Upper lobe of right lung (tissue), 1 donor: ENCODE results near the gene NXT1. TPM values are rescaled to one million over a fixed set of nuclear protein-coding genes. Genes with fewer than 3 reads are reported as not detected.

Experiments used
- ATAC-seq: fragments of 200-7000 bp; cut with Tn5 transposase; one replicate; pipeline ENCODE4 v1.9.1; 2020; ENCODE audit warnings: mild to moderate bottlenecking, moderate library complexity
- DNase-seq: peaks from one replicate; pipeline ENCODE4 v3.0.0-alpha.2; 2020
- H3K27ac ChIP-seq: fragments of 200-600 bp; one replicate; pipeline ENCODE4 v1.8.0; 2022
- H3K27me3 ChIP-seq: fragments of 200-600 bp; one replicate; pipeline ENCODE4 v1.8.0; 2022; ENCODE audit warnings: mild to moderate bottlenecking
- H3K36me3 ChIP-seq: fragments of 200-600 bp; one replicate; pipeline ENCODE4 v1.8.0; 2022
- H3K4me1 ChIP-seq: fragments of 200-600 bp; one replicate; pipeline ENCODE4 v1.8.0; 2022
- H3K4me3 ChIP-seq: fragments of 200-600 bp; one replicate; pipeline ENCODE4 v1.8.0; 2022; ENCODE audit warnings: mild to moderate bottlenecking
- H3K9me3 ChIP-seq: fragments of 200-600 bp; one replicate; pipeline ENCODE4 v1.8.0; 2022
- CTCF ChIP-seq: fragments of 200-600 bp; IDR thresholded peaks from one replicate; pipeline ENCODE4 v1.8.0; 2022; ENCODE audit warnings: antibody characterized with exemption
- intact Hi-C: fragments of 100-400 bp; cut with DNase I; formaldehyde crosslinking; loops from one replicate; pipeline ENCODE4 v1.11.0; 2022
- long read RNA-seq: library from polyadenylated mRNA; unstranded; transcript quantifications from one replicate; pipeline ENCODE4 v2.0.0, GENCODE V29; 2021
- total RNA-seq: library from RNA; stranded (reverse); fragmentation: NEBNext Ultra II Directional; extraction: Animal tissue kit (Norgen Biotek cat#: 25700); gene quantifications from one replicate; pipeline ENCODE4 v1.2.1, GENCODE V29; 2021
- donor health status: DM: no; HTN: yes; CAD: no; lungs with severe emphysema.

NXT1 gene
- 16.2 TPM for total RNA-seq
- long read RNA-seq, transcript NXT1-201 (2 exons, 1,123 nt) = major isoform, 30 of 31 reads
- long read RNA-seq, partial matches to known transcripts = 0 of 31 reads
- long read RNA-seq, other reads (novel, unspliced or antisense) = 1 of 31 reads

- peak within 1 kb of the TSS; percentile 100 for H3K4me3 ChIP-seq
- H3K36me3 ChIP-seq = peaks cover 12% of the 10 kb centered on the region
- peak; percentile 94 for ATAC-seq
- no peak for TF ChIP-seq CTCF
- H3K4me1 ChIP-seq = peaks cover 21% of the 10 kb centered on the region
- H3K27ac ChIP-seq = peak within 1 kb of the TSS; percentile 99
- H3K27me3 ChIP-seq = no peaks in the 10 kb centered on the region
- peak; percentile 97 for DNase-seq
- no peaks in the 10 kb centered on the region for H3K9me3 ChIP-seq
- intact Hi-C loops = no loop called here
These were observed at the start of gene NXT1 for GRCh38 chr20:23350196-23350903. NXT1 (plus strand) TSS chr20:23350791; CDS start chr20:23354042, 3,251 bp downstream.

- Histone ChIP-seq H3K36me3 (no peaks in the 10 kb centered on the region), H3K4me1 (peaks cover 9% of the 10 kb centered on the region), H3K4me3 (no peak overlapping the region), H3K27me3 (no peaks in the 10 kb centered on the region), H3K9me3 (no peaks in the 10 kb centered on the region), H3K27ac (no peak overlapping the region)
- intact Hi-C loops = no loop called here
- DNase-seq (no peak), ATAC-seq (no peak)
- no peak for TF ChIP-seq CTCF
These were observed 49.0 kb upstream of the NXT1 start for GRCh38 chr20:23301436-23302050.

GRCh38 chr20:23302386-23302785 is 48.2 kb upstream of the NXT1 start:
- intact Hi-C loops = no loop called here
- no peak for TF ChIP-seq CTCF

GRCh38 chr20:23302801-23303200 is 47.8 kb upstream of the NXT1 start:
- DNase-seq (no peak), ATAC-seq (no peak)
- no peaks in the 10 kb centered on the region for H3K9me3 ChIP-seq
- intact Hi-C loops = no loop called here
- no peak overlapping the region for H3K27ac ChIP-seq
- no peaks in the 10 kb centered on the region for H3K27me3 ChIP-seq
- peaks cover 2% of the 10 kb centered on the region for H3K4me1 ChIP-seq
- no peaks in the 10 kb centered on the region for H3K36me3 ChIP-seq
- no peak for TF ChIP-seq CTCF
- H3K4me3 ChIP-seq = no peak overlapping the region

More at GRCh38 chr20:23302386-23302785, 48.2 kb upstream of the NXT1 start:
- no peak for DNase-seq
- H3K27ac ChIP-seq = no peak overlapping the region
- H3K27me3 ChIP-seq = no peaks in the 10 kb centered on the region
- no peaks in the 10 kb centered on the region for H3K36me3 ChIP-seq
- H3K4me1 ChIP-seq = peaks cover 6% of the 10 kb centered on the region
- no peak overlapping the region for H3K4me3 ChIP-seq
- H3K9me3 ChIP-seq = no peaks in the 10 kb centered on the region
- no peak for ATAC-seq

- Histone ChIP-seq H3K27me3 (no peaks in the 10 kb centered on the region), H3K4me3 (no peak overlapping the region), H3K27ac (no peak overlapping the region), H3K9me3 (no peaks in the 10 kb centered on the region), H3K4me1 (no peaks in the 10 kb centered on the region), H3K36me3 (no peaks in the 10 kb centered on the region)
- intact Hi-C loops = no loop called here
- ATAC-seq (no peak), DNase-seq (peak; percentile 38)
- TF ChIP-seq CTCF = no peak
These were observed 47.1 kb upstream of the NXT1 start for GRCh38 chr20:23303325-23304102.
